ENCODE measurements around the gene CASK.

DNA sequence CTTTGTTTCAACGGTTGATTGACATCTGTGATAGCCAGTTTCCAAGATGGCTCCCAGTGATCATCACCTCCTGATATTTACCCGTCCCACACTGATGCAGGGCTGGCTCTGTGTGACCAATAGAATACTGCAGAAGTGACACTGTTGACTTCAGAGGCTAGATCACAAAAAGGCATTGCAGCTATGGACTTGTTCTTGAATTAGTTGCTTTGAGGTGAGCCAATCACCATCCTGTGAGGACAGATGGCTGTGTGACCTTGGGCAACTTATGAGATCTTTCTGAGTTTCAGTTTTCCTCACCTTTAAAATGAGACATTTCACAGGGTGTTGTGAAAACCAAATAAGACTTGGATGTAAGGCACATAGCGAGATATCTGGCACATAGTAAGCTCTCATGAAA is 201.1 kb downstream of the CASK start:
- TF ChIP-seq POLR2A (IDR thresholded peaks at IDR 0.05): no peak
- TF ChIP-seq, protein P1, sequence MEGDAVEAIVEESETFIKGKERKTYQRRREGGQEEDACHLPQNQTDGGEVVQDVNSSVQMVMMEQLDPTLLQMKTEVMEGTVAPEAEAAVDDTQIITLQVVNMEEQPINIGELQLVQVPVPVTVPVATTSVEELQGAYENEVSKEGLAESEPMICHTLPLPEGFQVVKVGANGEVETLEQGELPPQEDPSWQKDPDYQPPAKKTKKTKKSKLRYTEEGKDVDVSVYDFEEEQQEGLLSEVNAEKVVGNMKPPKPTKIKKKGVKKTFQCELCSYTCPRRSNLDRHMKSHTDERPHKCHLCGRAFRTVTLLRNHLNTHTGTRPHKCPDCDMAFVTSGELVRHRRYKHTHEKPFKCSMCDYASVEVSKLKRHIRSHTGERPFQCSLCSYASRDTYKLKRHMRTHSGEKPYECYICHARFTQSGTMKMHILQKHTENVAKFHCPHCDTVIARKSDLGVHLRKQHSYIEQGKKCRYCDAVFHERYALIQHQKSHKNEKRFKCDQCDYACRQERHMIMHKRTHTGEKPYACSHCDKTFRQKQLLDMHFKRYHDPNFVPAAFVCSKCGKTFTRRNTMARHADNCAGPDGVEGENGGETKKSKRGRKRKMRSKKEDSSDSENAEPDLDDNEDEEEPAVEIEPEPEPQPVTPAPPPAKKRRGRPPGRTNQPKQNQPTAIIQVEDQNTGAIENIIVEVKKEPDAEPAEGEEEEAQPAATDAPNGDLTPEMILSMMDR (IDR thresholded peaks at IDR 0.05): no peak

Measured in right lobe of liver (tissue), 4 donors.